ENCODE measurements around the gene CCNO.

GRCh38 chr5:55205001-55205400, 28.4 kb downstream of the CCNO start:
- no peak for TF ChIP-seq CTCF (IDR thresholded peaks at IDR 0.05)
- TF ChIP-seq POLR2A (IDR thresholded peaks at IDR 0.05): no peak

Measured in body of pancreas (tissue), 4 donors.